Measurements from ENCODE around the gene VSTM2L. TPM values are rescaled to one million over a fixed set of nuclear protein-coding genes. Genes with fewer than 3 reads are reported as not detected.

The VSTM2L gene
- total RNA-seq, 2 donors from 2014 or later, result 31.3 to 69.5 TPM

- 91% methylated on average over 5 of the region's 5 CpGs for WGBS
- TF ChIP-seq POLR2AphosphoS5 (IDR thresholded peaks at IDR 0.05) (no peak), POLR2A (IDR thresholded peaks at IDR 0.05) (no peak), CTCF (IDR thresholded peaks at IDR 0.05) (no peak)
- Histone ChIP-seq H3K4me1 (replicated peaks) (peaks cover 10% of the 10 kb centered on the region), H3K27ac (no peak overlapping the region), H3K9me3 (no peaks in the 10 kb centered on the region), H3K4me3 (no peak overlapping the region), H3K36me3 (no peaks in the 10 kb centered on the region), H3K27me3 (replicated peaks; ENCODE audit: insufficient read depth) (no peaks in the 10 kb centered on the region)
- intact Hi-C loops (cut with DNase I), result no loop called here
- no peak for DNase-seq (ENCODE audit: low spot score)
These were observed 39.6 kb upstream of the VSTM2L start for GRCh38 chr20:37863289-37863688.

DNA sequence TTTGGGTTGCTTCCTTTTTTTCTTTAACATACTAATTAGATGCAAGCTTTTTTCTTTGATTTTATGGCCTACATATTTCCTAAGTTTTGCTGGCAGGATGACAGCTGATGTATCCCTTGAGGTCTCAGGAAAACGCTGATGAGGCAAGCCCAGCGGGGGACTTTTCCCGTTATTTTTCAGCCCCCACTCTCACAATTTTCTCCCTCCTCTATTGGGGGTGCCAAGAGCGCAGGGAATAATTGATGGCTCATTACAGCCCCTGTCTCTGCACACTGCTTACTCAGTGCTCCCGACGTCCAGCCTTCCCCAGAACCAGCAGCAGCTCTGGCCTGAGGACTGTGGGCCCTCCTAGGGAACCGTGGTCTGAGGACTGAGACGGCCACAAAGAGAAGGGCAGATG, 38.6 kb upstream of the VSTM2L start:
- H3K36me3 ChIP-seq, result no peaks in the 10 kb centered on the region

GRCh38 chr20:37866051-37866450, 36.9 kb upstream of the VSTM2L start:
- no peaks in the 10 kb centered on the region for H3K27me3 ChIP-seq (replicated peaks; ENCODE audit: insufficient read depth)
- TF ChIP-seq POLR2A (IDR thresholded peaks at IDR 0.05) (no peak), POLR2AphosphoS5 (IDR thresholded peaks at IDR 0.05) (no peak), CTCF (IDR thresholded peaks at IDR 0.05) (no peak)
- H3K36me3 ChIP-seq, result no peaks in the 10 kb centered on the region
- peaks cover 10% of the 10 kb centered on the region for H3K4me1 ChIP-seq (replicated peaks)
- 96% methylated on average over 10 of the region's 10 CpGs for WGBS
- intact Hi-C loops (cut with DNase I), result no loop called here
- H3K9me3 ChIP-seq, result no peaks in the 10 kb centered on the region
- no peak for DNase-seq (ENCODE audit: low spot score)
- peak overlapping the region in 1 of 2 donors; percentile 50 for H3K27ac ChIP-seq
- H3K4me3 ChIP-seq, result no peak overlapping the region

More for the DNA sequence above, 38.6 kb upstream of the VSTM2L start:
- Histone ChIP-seq H3K27me3 (replicated peaks; ENCODE audit: insufficient read depth) (no peaks in the 10 kb centered on the region), H3K27ac (peak overlapping the region in 1 of 2 donors; percentile 34), H3K4me3 (no peak overlapping the region), H3K4me1 (replicated peaks) (peaks cover 10% of the 10 kb centered on the region), H3K9me3 (no peaks in the 10 kb centered on the region)
- DNase-seq (ENCODE audit: low spot score), result no peak
- TF ChIP-seq POLR2A (IDR thresholded peaks at IDR 0.05) (no peak), POLR2AphosphoS5 (IDR thresholded peaks at IDR 0.05) (no peak), CTCF (IDR thresholded peaks at IDR 0.05) (no peak)
- intact Hi-C loops (cut with DNase I), result no loop called here
- WGBS, result 65% methylated on average over 8 of the region's 8 CpGs

DNA sequence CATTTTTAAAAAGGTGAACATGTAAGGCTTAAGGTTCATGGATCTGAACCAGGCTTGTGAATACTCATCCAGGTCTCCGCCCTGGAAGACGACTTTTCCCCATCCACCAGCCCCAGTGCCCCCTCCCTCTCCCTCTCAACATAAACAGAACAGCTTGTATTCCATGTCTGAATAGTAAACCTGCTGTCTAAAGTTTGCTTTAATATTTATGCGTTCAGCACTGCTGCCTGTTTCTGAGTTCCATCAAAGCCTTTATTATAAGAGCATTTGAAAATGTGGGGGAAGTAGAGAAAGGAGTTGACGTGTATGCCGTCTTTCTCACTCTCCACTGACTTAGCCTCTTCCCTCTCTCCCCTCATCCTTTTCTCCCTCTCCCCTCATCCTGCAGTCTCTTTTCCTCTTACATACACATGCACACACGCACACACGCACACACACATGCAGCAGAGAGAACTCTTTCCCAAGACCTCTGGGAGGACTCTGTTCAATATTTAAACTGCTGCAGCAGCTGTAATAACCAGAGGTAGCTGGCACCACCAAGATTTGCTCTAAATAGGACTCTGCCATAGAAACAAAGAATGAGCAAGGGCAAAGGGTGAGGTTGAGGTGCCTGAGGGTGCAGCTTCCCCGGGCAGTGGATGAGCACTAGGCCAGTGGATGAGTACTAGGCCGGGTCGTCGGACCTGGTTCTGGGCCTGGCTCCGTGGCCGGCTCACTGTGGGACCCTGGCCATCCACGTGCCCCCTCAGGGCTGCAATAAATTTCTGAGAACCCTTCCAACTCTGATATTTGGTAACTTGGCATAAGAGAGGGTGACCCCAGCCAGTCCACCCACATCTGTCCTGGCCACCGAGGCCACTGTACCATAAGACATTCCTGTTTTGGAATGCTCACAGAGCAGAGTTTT, 35.4 kb upstream of the VSTM2L start:
- peak; percentile 7 for TF ChIP-seq POLR2AphosphoS5 (IDR thresholded peaks at IDR 0.05)
- TF ChIP-seq CTCF (IDR thresholded peaks at IDR 0.05), result no peak
- DNase-seq (ENCODE audit: low spot score), result peak; percentile 23
- Histone ChIP-seq H3K9me3 (no peaks in the 10 kb centered on the region), H3K36me3 (no peaks in the 10 kb centered on the region), H3K27me3 (replicated peaks; ENCODE audit: insufficient read depth) (no peaks in the 10 kb centered on the region), H3K4me3 (no peak overlapping the region), H3K27ac (peak overlapping the region; percentile 15 to 50), H3K4me1 (replicated peaks) (peaks cover 10% of the 10 kb centered on the region)
- intact Hi-C loops (cut with DNase I), result no loop called here
- WGBS, result 49% methylated on average over 15 of the region's 15 CpGs
